GM12801 (cell line): ENCODE data around the gene LATS1.

Source experiments
- CTCF ChIP-seq: IDR thresholded peaks from one replicate; pipeline ENCODE4 v1.5.1; 2011; ENCODE audit warnings: control low read depth; ENCODE audit not compliant: insufficient read length; ENCODE audit errors: extremely low read depth

The LATS1 gene

DNA sequence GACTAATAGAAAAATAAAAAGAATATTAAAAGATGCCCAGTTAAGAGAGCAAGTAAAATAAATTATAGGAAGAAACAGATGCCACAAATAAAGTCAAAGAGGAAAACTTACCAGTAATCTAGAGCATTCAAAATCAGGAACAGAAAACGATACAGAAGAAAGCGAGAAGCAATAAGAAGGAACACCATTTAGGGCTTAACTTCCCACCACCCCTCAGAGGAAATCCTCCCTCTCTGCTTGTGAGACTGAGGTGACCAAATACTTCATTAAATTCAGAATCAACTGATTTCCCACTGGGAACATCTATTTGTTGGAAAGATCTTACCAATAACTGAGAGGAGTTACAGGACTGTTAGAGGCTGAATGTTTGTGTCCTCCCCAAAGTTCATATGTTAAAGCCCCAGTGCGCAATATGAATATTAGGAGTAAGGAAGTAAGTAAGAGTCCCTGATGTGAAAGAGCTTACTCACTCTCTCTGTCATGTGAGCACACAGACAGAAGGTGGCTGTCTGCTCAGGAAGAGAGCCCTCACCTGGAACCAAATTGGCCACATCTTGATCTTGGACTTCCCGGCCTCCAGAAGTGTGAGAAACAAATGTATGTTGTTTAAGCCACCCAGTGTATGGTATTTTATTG lies 88.9 kb downstream of the LATS1 start:
- no peak for TF ChIP-seq CTCF

DNA sequence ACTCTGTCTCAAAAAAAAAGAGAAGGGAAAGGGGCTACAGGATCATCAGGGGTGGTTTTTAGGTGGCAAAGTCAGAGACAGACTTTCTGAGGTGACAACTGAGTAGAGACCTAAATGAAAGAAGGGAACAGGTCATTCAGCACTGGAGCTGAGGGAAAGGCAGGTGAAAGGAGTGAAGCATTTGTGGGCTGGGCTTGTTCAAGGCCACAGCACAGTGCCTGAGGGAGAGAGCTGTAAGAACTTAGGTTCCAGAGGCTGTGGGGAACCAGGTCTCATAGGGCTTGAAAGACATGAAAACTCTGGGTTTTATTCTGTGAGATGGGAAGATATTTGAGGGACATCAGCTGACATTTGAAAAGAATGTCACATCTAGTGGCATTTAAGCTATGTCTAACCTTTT lies 90.2 kb downstream of the LATS1 start:
- no peak for TF ChIP-seq CTCF

GRCh38 chr6:149615805-149616204 lies 102.1 kb downstream of the LATS1 start:
- no peak for TF ChIP-seq CTCF

- TF ChIP-seq CTCF = no peak
These were observed 103.6 kb downstream of the LATS1 start for GRCh38 chr6:149614337-149614736.

GRCh38 chr6:149608381-149608982 lies 109.4 kb downstream of the LATS1 start:
- no peak for TF ChIP-seq CTCF
